ENCODE data around the gene ADAMTSL2. TPM values are rescaled to one million over a fixed set of nuclear protein-coding genes. Genes with fewer than 3 reads are reported as not detected.

Gene ADAMTSL2
- total RNA-seq, 1 donor from 2014 or later, result 0.88 TPM

DNA sequence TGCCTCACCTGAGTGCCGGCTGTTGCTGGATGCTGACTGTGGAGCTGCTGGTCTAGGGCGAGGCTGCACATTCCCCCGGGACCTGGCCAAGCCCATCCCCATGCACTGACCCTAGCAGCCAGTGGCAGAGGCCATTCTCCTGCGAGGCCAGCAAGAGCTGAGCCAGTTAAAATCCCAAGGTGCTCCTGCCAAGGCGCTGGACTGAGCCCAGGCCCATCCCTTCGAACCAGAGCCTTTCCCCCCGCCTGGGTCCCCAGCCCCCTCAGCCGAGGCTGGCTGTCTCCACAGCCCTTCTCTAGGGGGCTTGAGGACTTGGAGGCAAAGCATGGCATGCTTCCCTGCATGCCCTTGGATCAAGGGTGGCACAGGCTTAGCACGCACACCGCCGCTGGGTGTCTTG, 1.6 kb downstream of the ADAMTSL2 start:
- no peak for ATAC-seq

DNA sequence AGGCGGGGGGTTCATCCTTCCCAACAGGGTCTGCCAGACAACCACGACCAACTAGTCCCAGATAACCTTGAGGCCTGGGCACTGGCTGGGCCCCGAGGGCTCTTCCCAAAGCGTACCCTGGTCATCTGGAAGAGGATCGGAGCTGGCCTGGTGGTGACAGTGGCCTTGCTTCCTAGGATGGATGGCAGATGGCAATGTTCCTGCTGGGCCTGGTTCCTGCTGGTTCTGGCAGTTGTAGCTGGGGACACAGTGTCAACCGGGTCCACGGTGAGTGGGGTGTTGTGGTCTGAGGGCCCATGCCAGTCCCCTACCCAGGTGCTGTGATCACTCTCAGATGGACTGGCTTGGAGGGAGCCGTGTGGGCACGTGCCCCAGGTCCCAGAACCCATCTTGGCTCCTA, 2.0 kb downstream of the ADAMTSL2 start:
- ATAC-seq, result no peak

DNA sequence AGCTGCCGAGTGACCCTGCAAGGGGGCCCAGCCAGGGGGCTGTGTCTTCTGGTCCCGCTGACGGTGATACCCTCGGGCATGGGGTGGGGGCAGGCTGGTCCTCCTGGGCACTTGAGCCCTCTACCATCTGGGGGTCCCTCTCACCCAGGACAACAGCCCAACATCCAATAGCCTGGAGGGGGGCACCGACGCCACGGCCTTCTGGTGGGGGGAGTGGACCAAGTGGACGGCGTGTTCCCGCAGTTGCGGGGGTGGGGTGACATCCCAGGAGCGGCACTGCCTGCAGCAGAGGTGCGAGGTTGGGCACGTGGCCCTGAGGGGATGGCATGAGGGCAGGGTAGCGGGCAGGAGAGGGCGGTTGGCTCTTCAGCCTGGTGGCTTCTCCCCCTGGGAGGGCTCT, 2.8 kb downstream of the ADAMTSL2 start:
- no peak for ATAC-seq

DNA sequence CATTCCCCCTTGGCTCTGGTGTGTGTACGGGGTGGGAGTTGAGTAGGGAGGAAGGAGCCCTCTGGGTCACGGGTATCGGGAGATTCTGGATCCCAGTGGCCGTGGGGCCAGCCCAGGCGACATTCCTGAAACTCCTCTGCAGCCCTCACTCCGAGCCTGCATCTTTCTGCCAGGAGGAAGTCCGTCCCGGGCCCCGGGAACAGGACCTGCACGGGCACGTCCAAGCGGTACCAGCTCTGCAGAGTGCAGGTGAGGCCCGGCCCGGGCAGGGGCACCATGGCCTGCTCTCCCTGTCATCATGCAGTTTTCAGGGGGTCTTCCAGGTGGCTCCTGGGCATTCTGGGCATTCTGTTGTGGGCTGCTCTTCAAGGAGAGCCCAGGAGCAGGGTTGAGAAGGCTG, 3.7 kb downstream of the ADAMTSL2 start:
- no peak for ATAC-seq

DNA sequence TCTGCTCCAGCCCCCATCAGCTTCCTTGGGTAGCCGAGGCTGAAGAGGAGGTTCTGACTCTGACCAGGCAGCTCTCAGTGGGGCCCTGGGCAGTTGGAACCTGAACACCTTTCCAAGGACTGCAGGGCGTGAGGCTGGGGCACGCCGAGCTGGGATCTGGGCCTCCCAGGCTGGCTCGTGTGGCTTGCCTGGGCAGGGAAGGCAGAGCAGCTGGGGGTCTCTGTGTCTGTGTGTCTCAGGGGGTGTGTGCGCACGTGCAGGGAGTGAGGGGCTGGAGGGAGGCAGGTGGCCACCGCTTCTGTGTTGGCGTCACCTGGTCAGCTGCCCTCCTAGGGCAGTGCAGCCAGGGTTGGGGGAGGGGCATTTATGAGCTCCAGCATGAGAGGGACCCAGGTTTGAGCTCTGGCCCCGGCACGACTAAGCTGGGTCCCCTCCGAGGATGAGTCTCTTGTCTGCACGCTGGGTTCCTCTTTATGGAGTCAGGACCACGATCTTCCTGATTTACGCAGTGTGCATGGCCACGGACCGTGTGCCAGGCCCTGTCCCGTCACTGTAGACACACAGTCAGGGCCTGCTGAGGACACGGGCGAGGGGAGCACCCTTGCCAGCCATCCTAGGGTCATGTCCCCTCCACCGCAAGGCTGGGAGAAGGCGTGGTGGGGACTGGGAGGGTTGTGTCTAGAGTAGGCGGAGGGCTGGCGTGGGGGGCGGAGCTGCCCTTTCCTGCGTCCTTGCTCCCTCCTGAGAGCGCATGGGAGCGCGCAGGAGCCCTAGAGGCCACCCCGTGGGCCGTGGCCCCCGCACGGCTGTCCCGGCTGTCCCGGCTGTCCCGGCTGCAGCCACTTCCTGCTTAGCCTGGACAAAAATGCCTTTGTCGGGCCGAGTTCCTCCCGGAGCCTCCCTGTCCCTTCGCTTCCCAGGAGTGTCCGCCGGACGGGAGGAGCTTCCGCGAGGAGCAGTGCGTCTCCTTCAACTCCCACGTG, 4.6 kb downstream of the ADAMTSL2 start:
- ATAC-seq, result peak; percentile 46

DNA sequence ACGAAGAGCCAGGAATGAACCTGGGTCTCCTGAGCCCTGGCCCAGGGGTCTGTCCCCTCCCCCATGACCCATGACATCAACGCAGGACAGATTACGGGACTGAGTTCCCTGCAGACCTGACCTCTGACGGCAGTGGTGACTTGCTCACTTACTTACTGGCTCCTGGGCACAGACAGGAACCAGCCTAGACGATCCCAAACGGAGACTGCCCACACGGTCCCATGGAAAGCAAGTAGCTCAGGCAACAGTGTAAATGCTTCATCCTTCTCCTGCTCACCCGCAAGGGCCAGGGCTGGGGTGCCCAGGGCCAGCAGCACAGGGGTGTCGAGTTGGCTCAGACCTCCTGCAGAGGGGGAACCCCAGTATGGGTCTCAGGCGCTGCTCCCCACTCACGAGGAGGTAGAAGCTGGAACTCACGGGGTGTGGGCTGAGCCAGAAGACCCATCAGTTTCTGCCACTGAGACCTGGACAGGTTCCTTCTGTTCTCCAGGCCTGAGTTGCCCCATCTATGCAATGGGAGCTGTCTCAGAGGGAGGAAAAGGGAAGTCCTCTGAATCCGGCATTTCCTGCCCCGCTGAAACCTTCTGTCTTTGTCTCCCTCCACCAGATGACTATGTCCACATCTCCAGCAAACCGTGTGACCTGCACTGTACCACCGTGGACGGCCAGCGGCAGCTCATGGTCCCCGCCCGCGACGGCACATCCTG, 5.6 kb downstream of the ADAMTSL2 start:
- no peak for ATAC-seq

DNA sequence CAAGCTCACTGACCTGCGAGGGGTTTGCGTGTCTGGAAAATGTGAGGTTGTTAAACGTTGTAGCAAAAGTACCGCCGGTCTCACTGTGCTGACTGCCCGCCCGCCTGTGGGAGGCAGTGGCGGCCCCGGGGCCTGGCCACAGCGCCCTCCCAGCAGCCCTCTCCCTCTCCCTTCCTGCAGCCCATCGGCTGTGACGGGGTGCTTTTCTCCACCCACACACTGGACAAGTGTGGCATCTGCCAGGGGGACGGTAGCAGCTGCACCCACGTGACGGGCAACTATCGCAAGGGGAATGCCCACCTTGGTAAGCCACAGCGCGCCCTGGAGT, 6.2 kb downstream of the ADAMTSL2 start:
- no peak for ATAC-seq

DNA sequence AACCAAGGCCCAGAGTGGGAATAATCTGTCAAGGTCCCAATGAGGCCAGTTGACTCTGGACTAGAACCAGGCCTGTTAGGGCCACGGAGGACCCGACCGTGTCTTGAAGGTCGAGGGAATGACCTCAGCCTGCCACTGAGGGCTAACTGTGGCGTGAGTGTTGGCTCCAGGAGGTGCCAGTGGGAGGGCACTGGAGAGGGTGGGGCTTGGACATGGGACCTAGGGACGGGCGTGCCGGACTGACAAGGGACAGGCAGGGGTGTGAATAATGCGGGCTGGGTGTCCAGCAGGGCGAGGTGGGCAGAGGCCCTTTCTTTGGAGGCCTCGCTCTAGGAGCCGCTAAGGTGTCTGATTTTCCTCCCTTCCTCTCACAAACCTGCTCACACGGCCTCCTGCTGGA, 7.5 kb downstream of the ADAMTSL2 start:
- no peak for ATAC-seq

DNA sequence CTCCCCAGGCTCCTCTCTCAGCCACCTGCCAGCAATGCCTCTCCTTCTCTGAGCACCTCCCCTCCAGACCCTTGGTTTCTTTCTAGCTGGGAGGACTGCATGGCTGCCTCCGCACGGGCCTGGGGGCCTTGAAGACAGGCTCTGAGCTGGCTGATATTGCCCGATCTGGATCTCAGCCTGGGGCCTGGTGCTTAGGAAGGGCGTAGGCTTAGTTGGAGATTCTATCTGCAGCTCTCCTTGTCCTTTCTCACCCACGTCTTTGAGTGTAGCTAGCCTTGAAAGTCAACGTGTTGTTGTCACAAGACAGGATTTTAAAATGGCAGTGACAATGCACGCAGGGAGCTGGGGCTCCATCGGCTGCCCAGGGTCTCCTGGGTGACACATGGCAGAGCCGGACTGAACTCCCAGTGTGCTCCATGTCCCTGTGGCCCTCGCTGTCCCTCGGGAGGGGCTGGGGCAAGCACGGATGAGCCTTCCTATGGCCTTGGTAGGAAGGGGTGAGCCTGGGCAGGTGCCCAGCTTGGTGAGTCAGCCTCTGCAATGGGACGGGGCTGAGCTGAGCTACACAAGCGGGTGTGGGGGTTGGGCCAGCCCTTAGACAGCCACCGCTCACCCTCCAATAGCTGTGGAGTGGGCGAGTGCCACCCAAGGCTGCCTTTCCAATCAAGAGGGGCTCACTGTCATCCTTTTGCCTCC, 9.4 kb downstream of the ADAMTSL2 start:
- ATAC-seq, result peak; percentile 24

DNA sequence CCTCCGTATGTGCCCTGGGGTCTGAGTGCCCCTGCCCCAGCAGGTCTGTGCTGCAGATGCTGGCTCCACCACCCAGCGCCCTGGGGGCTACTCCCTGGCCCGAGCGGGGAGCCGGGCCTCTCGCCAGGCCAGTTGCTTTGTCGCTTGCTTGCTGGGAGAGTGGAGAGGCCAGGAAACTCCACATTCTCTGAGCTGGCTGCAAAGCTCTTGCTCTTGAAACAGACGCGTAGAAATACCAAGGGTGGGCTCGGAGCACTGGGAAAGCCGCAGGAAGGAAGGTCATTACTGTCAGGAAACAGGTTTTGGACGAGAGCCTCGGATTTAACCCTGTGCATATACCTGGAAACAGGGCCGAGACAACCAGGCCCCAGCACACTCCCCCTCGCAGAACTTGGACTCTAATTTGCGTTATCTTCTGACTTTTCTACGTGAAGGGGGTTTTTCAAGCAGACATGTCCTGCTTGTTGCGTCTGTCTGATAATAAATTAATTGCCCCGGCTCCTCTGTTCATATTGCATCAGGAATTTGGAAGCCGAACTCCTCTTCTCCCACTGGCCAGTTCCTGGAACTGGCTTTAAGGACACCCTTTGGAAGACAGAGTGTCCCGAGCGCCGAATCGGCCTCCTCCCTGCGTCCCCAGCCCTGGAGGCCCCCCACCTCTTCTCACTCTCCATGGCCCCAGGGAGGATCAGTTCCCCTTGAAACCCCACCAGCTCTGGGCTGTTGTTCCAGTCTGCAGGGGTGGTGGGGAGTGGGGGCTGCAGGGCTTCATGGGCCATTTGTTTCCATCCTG, 11.2 kb downstream of the ADAMTSL2 start:
- no peak for ATAC-seq

DNA sequence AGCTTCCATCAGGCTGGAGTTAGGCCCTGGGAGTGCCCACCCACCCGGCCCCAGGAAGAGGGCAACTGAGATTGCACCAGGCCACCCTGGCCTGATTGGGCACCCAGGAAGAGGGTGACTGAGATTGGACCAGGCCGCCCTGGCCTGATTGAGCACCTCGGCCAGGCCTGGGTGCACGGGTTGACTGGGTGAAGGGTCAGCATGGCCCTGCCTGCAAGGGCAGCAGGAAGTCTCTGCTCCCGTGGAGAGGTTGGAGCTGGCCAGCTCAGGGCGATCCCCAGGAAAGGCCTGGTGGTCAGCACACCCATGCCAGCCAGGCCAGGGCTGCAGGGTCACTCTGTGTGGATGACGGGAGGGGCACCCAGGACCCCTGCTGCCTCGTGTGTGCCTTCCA, 11.8 kb downstream of the ADAMTSL2 start:
- ATAC-seq, result no peak

DNA sequence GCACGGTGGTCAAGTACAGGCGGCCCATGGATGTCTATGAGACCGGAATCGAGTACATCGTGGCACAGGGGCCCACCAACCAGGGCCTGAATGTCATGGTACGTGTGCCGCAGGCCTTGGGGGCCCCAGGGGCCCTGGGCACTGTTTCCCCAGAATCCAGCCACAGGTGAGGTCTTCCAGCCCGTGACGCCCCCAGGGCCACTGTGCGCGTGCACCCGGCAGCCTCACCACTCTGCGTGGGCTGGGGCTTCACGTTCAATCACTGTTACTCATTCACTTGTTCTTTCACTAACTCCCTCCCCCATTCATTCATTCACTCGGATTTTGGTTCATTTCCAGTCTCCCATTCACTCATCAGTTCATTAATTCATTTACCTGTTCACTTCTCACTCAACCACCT, 12.6 kb downstream of the ADAMTSL2 start:
- no peak for ATAC-seq

DNA sequence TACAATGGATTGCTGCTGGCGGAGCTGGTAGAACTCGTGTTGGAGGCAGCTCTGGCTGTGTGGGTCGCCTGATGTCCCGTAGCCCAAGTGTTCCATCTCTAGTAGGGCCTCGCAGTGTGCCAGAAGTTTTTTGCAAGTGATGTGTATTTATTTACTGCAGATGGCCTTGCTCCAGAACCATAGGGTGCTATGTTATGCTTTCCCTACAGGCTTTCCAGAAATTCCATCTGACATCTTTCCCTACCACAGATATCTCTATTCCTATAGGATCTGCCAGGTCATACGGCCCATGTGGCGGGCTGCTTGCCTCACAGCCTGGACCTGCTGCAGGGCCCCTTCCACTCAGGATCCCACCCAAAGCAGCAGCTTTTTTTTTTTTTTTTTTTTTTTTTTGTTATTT, 16.9 kb downstream of the ADAMTSL2 start:
- ATAC-seq, result no peak

DNA sequence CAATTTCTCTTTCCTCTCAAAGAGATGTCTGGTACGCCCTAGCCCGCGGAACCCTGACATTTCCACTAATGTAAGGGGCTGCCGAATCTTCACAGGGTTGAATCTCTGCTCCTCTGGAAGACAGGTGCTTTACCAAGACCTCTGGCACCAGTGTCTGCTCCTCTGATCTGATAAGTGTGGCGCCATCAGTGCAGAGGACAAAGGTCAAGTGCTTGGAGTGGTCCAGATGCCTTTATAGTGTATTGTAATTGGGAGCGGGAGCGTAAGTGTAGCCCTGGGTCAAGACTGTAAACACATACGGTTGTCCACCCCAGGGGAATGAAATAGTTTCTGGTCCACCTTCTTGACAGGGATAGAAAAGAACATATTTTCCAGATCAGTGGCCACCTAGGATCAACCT, 17.7 kb downstream of the ADAMTSL2 start:
- no peak for ATAC-seq

DNA sequence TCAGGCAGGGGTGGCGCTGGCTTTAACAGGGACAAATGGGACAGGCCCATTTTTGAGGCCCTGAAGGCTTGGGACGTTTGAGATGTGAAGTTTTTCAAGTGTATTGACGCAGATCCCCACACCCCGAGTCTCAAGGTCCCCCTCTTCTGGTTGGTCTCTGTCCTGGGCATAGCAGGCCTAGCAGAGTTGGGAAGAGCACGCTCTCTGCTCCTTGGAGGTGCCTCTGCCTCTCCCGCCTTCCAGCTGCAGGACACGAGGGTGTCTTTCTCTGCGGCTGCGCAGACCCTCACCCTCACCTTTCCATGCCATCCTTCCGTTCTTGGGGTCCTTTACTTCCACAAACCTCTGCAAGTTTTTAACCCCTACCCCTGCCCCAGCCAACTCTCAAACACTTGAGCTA, 18.6 kb downstream of the ADAMTSL2 start:
- no peak for ATAC-seq

DNA sequence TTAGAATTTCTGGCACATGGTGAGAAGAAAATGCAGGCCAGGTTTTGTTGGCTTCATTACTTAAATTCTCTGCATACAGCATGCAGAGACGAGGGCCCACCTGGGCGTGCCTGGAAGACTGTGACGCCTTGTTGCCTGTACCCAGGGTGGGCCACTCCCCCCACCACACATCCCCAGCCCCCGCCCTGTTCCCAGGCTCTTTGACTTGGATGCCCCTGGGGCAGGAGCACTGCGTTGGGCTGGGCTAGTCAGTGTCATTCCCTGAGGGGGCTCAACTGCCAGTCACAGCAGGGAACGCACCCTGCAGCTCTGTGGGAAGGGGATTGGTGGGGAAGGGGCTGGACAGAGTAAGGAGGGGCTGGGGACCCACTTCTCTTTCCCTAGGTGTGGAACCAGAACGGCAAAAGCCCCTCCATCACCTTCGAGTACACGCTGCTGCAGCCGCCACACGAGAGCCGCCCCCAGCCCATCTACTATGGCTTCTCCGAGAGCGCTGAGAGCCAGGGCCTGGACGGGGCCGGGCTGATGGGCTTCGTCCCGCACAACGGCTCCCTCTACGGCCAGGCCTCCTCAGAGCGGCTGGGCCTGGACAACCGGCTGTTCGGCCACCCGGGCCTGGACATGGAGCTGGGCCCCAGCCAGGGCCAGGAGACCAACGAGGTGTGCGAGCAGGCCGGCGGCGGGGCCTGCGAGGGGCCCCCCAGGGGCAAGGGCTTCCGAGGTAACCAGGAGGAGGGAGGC, 19.6 kb downstream of the ADAMTSL2 start:
- ATAC-seq, result no peak

DNA sequence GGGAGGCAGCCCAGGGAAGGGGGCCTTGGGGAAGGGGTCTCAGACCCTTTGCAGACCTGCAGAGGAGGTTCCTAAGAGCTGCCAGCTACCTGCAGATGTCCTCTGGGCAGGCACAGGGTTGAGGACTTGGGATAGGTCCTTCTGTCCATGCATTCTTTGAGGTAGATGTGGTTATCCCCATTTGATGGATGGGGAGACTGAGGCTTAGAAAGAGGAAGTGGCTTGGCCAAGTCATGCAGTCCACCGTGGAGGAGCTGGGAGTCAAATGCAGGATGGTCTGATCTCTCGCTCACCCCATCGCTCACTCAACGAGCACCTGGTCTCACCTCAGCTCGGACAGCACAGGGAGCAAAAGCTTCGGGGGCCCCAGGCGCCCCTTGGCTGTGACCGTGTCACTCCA, 20.2 kb downstream of the ADAMTSL2 start:
- no peak for ATAC-seq

DNA sequence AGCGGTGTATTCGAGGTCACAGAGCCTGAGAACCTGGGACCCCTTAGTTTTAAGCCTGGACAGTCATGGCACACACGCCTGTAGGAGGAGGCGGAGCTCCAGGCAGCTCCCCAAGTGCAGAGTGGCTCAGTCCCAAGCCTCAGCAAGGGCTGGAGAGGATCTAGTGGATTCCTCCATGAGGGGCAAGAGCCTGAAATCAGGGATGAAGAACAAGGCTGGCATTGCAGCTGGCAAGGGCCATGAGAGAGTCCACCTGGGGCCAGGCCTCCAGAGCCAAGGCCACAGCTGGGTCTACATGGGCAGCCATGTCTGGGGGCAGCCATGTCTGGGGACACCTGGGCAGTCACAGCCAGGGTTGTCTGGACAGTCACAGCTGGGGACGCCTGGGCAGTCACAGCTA, 21.9 kb downstream of the ADAMTSL2 start:
- ATAC-seq, result no peak

DNA sequence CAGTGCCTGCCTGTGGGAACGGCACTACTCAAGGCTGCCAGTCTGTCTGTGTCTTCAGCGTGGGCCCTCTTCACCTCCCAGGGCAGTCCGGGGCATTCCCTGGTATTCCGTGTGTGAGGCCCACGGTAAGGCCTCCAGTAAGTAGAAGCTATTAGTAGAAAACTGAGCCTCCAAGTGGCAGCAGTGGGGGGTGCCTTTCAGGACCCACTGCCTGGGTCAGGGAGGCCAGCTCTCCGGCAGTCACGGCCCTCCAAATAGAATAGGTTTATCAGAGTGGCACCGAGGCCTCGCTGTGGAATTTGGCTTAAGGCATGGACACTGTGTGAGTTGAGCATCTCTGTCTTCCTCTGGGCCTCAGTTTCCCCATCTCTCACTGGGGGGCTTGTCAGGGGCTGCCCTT, 23.1 kb downstream of the ADAMTSL2 start:
- ATAC-seq, result no peak

DNA sequence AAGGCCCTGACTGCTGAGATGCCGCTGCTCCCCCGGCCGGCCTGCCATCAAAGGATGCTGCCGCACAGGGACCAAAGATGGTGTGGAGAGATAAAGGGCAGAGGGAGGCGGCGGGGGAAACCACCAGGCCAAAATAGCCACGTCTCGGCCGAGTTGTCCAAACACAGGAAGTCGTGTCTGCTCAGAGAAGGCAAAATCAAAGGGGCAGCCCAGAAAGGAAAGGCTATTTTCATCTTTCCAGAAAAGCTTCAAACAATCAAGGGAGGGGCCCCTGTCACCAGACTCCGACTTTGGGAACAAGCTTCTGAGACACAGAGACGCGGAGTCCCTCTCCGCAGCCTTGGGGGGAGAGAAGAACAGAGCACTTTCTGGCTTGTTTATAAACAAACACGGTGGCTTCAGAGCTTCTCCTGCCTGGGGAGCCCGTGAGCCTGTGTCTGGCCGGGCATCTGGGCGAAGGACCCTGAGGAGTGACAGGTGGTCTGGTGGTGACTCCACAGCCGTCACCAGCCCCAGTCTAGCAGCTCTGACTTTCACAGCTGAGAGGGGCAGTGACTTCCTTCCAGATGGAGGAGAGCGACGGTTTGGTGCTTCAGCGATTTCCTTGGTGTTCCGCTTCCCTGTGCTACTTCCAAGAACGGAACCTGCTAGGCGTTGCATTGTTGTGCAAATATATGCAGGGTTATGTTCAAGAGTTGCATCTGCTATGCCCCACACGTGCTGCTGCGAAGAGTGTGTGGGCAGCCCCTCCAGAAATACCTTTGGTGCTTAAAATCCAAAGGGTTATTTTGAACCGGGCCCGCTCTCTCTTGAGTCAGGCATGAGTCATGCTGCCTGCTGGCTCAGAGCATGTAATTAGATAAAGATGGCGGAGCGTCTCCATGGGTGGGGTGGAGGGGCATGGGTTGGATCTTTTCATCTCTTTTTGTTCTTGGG, 24.0 kb downstream of the ADAMTSL2 start:
- peak; percentile 36 for ATAC-seq

DNA sequence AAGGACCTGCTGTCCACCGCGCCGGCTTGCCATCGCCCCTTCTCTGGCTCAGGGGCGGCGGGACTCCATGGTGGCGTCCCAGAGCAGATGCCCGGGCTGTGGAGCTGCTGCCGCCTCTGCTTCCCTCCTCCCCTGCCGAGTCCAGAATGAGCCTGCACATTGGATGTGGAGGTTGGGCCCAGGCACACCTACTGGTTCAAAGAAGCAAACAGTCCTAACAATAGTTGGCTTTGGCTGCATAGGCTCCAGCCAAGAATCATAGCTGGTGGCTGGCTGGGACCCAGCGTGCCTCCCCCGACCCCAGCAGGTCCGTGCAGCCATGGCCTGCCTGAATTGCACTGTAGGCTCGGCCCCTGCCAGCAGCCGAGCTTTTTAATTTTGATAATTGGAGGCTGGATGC, 25.8 kb downstream of the ADAMTSL2 start:
- ATAC-seq, result peak; percentile 6

Data from esophagus mucosa (tissue), 1 donor.